Adrenal gland (tissue), 5 donors: Measurements from ENCODE around the gene PKDREJ.

Experiments used
- POLR2A ChIP-seq, 2 donors: fragments of 450-650 bp; IDR thresholded peaks; one replicate each; pipeline ENCODE4 v1.6.1; 2017; ENCODE audit warnings: antibody characterized with exemption in 2 of 2, mild to moderate bottlenecking in 2 of 2, moderate library complexity in 1 of 2
- TF ChIP-seq, protein P1 (sequence below), 6 experiments: fragments of 450-650 bp in 4 of 6; fragments of 200-600 bp in 2 of 6; sonication (generic) in 1 of 6; IDR thresholded peaks; 1 replicate in 5 of 6; 2 replicates in 1 of 6; pipeline versions ENCODE4 v1.5.1 to v1.8.0; 2016 to 2021; ENCODE audit warnings: antibody characterized with exemption in 6 of 6, mild to moderate bottlenecking in 2 of 6, moderate library complexity in 1 of 6
- donor health status: DM: no; HTN: no; CAD: no.

DNA sequence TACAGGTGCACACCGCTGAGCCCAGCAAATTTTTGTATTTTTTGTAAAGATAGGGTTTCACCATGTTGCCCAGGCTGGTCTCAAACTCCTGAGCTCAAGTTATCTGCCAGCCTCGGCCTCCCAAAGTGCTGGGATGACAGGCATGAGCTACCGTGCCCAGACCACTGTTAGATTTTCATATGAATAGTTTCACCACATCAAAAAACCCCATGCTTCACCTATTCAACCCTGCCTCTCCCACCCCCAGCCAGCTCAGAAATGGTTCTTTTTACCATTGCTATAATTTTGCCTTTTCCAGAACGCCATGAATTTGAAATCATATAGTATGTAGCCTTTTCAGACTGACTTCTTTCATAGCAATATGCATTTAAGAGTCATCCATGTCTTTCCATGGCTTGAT is 50.9 kb downstream of the PKDREJ start:
- TF ChIP-seq, protein P1, sequence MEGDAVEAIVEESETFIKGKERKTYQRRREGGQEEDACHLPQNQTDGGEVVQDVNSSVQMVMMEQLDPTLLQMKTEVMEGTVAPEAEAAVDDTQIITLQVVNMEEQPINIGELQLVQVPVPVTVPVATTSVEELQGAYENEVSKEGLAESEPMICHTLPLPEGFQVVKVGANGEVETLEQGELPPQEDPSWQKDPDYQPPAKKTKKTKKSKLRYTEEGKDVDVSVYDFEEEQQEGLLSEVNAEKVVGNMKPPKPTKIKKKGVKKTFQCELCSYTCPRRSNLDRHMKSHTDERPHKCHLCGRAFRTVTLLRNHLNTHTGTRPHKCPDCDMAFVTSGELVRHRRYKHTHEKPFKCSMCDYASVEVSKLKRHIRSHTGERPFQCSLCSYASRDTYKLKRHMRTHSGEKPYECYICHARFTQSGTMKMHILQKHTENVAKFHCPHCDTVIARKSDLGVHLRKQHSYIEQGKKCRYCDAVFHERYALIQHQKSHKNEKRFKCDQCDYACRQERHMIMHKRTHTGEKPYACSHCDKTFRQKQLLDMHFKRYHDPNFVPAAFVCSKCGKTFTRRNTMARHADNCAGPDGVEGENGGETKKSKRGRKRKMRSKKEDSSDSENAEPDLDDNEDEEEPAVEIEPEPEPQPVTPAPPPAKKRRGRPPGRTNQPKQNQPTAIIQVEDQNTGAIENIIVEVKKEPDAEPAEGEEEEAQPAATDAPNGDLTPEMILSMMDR (IDR thresholded peaks at IDR 0.05), result no peak
- no peak for TF ChIP-seq POLR2A (IDR thresholded peaks at IDR 0.05)
